HG03108 (cell line): ENCODE results near the gene DYNC2LI1.

Experiments
- ATAC-seq: cut with Tn5 transposase; IDR thresholded peaks from one replicate; pipeline ENCODE4 v1.9.1; 2021; ENCODE audit warnings: moderate library complexity; ENCODE audit not compliant: unreplicated experiment

The DYNC2LI1 gene

GRCh38 chr2:43762286-43762685 is 11.6 kb upstream of the DYNC2LI1 start:
- no peak for ATAC-seq

- ATAC-seq, result no peak
Observed at GRCh38 chr2:43763091-43763490, 10.7 kb upstream of the DYNC2LI1 start.

- ATAC-seq, result no peak
Observed at GRCh38 chr2:43764086-43764705, 9.6 kb upstream of the DYNC2LI1 start.

DNA sequence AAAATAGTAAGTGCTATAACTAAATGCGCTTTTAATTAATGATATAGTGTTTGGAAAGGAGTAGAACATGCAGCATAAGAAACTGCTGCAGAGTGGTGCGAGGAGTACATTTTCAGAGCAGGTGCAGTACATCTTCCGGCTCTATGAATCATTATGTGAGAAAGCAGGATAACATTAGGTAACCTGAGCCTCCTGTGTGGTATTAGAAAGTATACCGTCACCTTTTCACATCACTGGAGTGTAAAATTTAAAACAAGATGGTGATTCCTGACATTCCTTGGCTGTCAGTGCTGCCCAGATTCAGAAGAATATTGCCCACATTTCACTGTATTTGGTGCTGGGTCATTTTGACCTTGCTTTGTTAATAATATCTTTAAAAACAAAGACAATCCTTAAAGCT is 7.8 kb upstream of the DYNC2LI1 start:
- no peak for ATAC-seq

DNA sequence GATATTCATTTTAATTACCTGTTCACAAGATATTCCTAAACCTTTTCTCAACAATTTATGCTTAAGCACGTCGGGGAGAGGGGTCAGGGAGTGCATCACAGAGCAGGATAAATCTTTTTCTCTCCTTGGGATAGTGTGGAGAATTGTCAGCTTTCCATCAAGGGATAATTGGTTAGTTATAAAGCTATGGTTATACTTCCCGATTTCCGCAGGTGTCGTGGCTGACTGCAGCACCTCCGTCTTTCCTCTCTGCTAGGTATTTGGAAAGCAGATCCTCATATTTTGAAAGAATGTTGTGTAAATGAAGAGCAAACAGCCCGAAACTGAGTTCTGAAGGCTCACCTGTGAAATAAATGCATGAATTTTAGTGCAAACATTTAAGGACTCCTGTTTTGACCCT is 778 bp downstream of the DYNC2LI1 start:
- no peak for ATAC-seq

DNA sequence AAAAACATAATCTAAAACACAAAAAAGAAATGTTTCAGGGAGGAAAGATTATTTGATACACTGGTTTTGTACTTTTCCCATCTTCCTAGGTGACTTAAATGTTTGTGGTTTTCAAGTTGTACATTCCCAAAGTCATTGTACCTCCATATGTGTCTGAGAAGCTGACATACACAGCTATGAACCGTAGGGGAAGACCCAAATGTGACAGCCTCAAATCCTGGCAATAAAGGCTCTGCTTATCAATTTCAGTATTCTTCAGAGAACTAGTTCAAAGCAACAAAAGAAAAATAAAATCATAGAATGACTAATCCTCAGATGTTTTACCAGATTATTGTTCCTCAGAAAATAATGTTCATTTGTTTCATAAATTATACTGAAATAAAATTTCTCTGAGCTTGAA is 2.5 kb downstream of the DYNC2LI1 start:
- ATAC-seq, result no peak

- ATAC-seq, result no peak
Observed at GRCh38 chr2:43777306-43777926, 3.6 kb downstream of the DYNC2LI1 start.

- ATAC-seq, result no peak
Observed at GRCh38 chr2:43778233-43778632, 4.4 kb downstream of the DYNC2LI1 start.

- ATAC-seq, result no peak
Observed at GRCh38 chr2:43787895-43788294, 14.1 kb downstream of the DYNC2LI1 start.

DNA sequence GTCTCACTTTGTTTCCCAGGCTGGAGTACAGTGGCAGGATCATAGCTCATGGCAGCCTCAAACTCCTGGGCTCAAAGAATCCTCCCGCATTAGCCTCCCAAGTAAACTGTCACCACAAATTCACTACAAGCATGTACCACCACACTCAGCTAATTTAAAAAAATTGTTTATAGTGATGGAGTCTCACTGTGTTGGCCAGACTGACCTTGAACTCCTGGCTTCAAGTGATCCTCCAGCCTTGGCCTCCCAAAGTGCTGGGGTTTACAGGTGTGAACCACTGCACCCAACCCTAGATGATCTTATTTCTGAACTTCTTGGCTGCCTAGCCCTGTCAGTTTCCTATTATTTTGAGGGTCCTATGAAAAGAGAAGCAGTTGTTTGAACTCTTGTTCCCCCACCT is 14.8 kb downstream of the DYNC2LI1 start:
- ATAC-seq, result no peak

- ATAC-seq, result no peak
Observed at GRCh38 chr2:43790147-43790546, 16.3 kb downstream of the DYNC2LI1 start.

GRCh38 chr2:43791035-43791765 is 17.4 kb downstream of the DYNC2LI1 start:
- no peak for ATAC-seq

DNA sequence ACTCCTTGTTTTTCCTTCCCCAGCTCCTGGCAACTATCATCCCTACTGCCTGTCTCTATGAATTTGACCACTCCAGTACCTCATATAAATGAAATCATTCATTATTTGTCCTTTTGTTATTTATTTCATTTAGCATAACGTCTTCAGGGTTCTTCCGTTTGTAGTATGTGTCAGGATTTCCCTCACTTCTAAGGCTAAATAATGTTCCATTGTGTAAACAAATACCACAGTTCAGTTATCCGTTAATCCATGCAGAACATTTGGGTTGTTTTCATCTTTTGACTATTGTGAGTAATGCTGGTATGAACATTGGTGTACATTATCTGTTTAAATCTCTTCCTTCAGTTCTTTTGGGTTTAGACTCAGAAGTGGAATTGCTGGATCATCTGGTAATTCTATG is 18.8 kb downstream of the DYNC2LI1 start:
- no peak for ATAC-seq

- ATAC-seq, result no peak
Observed at GRCh38 chr2:43794956-43795355, 21.1 kb downstream of the DYNC2LI1 start.

- no peak for ATAC-seq
Observed at GRCh38 chr2:43796206-43796605, 22.4 kb downstream of the DYNC2LI1 start.

GRCh38 chr2:43798300-43798699 is 24.5 kb downstream of the DYNC2LI1 start:
- ATAC-seq, result no peak

GRCh38 chr2:43800894-43801293 is 27.1 kb downstream of the DYNC2LI1 start:
- ATAC-seq, result no peak

- no peak for ATAC-seq
Observed at GRCh38 chr2:43802135-43802534, 28.3 kb downstream of the DYNC2LI1 start.

DNA sequence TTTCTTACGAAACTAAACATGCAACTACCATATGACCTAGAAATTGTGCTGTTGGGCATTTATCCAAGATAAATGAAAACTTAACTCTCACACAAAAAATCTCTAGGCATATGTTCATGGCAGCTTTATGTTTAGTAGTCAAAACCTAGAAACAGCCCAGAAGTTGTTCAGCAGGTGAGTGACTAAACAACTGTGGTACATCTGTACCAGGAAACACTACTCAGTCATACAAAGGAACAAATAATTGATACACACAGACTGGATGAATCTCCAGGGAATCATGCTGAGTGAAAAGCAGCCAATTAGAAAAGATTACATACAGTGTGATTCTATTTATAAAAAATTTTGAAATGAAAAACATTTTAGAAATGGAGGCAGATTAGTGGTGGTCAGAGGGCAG is 29.3 kb downstream of the DYNC2LI1 start:
- no peak for ATAC-seq

GRCh38 chr2:43806719-43807031 is 32.8 kb downstream of the DYNC2LI1 start:
- ATAC-seq, result no peak

- ATAC-seq, result no peak
Observed at GRCh38 chr2:43810452-43810851, 36.6 kb downstream of the DYNC2LI1 start.

DNA sequence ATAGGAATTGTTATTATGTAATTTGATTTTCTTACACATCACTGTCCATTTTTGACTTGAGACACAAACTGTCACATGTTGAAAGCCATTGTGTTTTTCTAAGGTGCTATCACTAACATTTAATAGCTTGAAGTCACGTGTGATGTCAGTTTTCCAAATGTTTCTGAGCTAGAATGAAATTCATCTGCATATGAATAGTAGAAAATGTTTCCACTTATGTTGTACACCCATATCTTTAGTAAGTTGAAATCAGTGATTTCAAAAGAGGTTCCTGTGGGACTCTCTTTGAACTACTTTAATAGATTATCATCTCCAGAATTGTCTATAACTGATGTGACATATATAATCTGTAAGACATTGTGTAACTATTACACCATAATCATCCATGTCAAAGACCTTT is 37.0 kb downstream of the DYNC2LI1 start:
- no peak for ATAC-seq

DNA sequence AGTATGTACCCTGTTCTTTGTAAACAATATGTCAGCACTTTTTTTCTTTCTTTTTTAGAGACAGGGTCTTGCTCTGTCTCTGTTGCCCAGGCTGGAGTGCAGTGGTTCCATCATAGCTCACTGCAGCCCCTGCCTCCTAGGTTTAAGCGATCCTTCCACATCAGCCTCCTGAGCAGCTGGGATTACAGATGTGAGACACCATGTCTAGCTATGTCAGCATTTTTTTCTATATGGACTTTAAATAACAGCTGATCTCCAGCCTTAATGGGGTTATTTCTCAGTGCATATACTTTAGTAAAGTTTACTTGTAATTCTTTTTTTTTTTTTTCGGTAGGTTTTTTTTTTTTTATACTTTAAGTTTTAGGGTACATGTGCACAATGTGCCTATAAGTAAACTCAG is 38.2 kb downstream of the DYNC2LI1 start:
- ATAC-seq, result no peak
